Epithelial cell of umbilical artery (primary cell): Measurements from ENCODE around the gene SCGB2B2. TPM values are rescaled to one million over a fixed set of nuclear protein-coding genes. Genes with fewer than 3 reads are reported as not detected.

ENCODE experiments used
- total RNA-seq: library from RNA; depleted of rRNA; stranded (reverse); fragments of >200 nt; gene quantifications from 2 replicates; pipeline ENCODE4 v1.2.3, GENCODE V29; 2014

SCGB2B2 gene, protein sequence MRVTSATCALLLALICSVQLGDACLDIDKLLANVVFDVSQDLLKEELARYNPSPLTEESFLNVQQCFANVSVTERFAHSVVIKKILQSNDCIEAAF
- under 0.01 TPM in 1 of 2 replicates, not detected in the other for total RNA-seq

DNA sequence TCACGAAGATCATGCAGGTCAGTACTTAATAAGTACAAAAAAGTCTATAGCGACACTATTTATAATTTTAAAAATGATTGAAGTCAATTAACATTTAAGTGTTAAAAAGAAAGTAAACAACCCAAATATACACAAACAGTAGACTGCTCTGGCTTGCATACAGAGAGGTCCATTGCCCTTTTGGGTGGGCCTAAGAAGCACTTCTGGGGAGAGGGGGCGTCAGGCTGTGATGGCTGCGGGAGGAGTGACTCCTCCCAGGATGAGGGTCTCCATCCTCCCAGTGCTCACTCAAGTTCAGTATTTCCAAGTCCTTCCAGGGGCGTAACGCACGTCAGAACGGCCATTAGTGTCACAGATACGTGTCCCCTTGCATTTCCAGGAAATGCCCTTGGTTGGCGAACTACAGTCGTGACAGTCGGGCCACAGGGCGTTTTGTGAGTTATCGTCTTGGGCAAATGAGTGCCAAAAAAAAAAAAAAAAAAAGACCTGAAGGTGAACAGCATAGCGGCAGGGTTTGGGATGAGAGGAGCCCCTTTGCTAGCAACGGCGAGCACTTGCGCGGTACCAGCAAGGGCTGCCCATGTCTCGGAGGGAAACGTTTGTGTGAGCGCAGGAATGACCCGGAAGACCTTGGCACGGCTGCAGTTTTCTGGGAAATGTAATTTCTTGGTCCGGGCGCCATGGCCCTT lies at the start of gene SCGB2B2:
TSS of gene SCGB2B2 (minus strand) at position 463 of the 689 bp plus-strand sequence. CDS start 82,596 bp downstream, outside the sequence.

DNA sequence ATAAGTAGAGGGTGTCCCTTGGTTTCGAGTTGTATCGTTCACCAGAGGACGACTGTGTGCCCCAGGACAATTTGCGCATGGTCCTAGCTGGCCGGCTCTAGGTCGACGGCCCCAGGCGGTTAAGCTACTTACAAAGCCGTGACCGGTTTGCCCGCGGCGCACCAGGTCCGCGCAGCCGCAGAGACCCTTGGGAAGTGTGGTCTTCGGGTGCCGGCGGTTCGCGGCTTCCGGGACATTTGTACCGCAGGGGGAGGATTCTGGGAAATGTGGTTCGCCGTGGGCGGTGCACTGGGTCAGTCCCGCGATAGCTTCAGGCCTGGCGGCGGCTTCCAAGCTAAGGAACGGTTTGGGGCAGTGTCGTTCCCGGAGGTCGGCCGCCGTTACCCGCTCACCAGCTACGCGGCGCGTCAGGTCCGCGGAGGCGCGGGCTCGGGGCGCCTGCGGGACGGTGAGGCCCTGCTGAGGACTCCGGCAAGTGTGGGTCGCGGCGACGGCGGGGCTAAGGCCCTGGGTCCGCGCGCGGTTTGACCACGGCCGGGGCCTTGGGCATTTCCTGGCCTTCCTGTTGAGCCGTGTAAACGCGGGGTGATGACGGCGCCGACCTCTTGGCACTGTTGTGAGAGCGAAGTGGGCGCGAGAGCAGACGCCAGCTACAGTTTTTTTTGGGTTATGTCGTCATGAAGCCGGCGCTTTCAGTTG lies 576 bp upstream of the SCGB2B2 start, which contains the start of gene ZNF302:
TSS of gene ZNF302 (plus strand) at position 293 of the 699 bp plus-strand sequence. CDS start 1,127 bp downstream, outside the sequence.

Other genes with a start within 250 kb of the SCGB2B2 start
- 107 and 137 TPM in 2 replicates for gene UBA2, start 248.8 kb downstream of the SCGB2B2 start, total RNA-seq
- 28.6 and 34.4 TPM in 2 replicates for gene WTIP, start 195.4 kb downstream of the SCGB2B2 start, total RNA-seq
- gene ZNF302, start 519 bp upstream of the SCGB2B2 start, total RNA-seq = 10.7 and 14.7 TPM in 2 replicates
- gene ZNF181, start 57.1 kb upstream of the SCGB2B2 start, total RNA-seq = 12.2 and 14.3 TPM in 2 replicates
- 2.7 and 4.9 TPM in 2 replicates for gene ZNF599, start 96.1 kb upstream of the SCGB2B2 start, total RNA-seq
- gene ZNF30, start 249.7 kb upstream of the SCGB2B2 start, total RNA-seq = 3.6 and 4.4 TPM in 2 replicates